Tibial artery (tissue), 4 donors: Measurements from ENCODE around the gene TNNT2.

Source experiments
- DNase-seq, 2 donors: peaks; one replicate each; pipeline ENCODE4 v3.0.0-alpha.2; 2019
- H3K27ac ChIP-seq, 2 donors: fragments of 200-600 bp; sonication (generic) in 1 of 2; 1 replicate in 1 of 2; 2 replicates in 1 of 2; pipeline ENCODE4 v1.5.1; 2018 to 2019; ENCODE audit warnings: mild to moderate bottlenecking in 1 of 2
- H3K27me3 ChIP-seq, 2 donors: fragments of 200-600 bp; sonication (generic) in 1 of 2; one replicate each; pipeline versions ENCODE4 v1.5.1 to v1.6.0; 2016 to 2019
- H3K36me3 ChIP-seq, 3 donors: fragments of 200-600 bp; sonication (generic) in 2 of 3; one replicate each; pipeline ENCODE4 v1.5.1; 2016 to 2019; ENCODE audit warnings: mild to moderate bottlenecking in 2 of 3
- H3K4me1 ChIP-seq, 4 donors: fragments of 200-600 bp; sonication (generic) in 2 of 4; 1 replicate in 3 of 4; 2 replicates in 1 of 4; pipeline ENCODE4 v1.5.1; 2016 to 2019
- H3K4me3 ChIP-seq, 2 donors: fragments of 200-600 bp; sonication (generic) in 1 of 2; 1 replicate in 1 of 2; 2 replicates in 1 of 2; pipeline ENCODE4 v1.5.1; 2018 to 2019; ENCODE audit warnings: mild to moderate bottlenecking in 2 of 2
- H3K9me3 ChIP-seq, 3 donors: fragments of 200-600 bp; sonication (generic) in 1 of 3; one replicate each; pipeline ENCODE4 v1.5.1; 2016 to 2019
- intact Hi-C: fragments of 100-400 bp; cut with DNase I; formaldehyde crosslinking; loops from one replicate; pipeline ENCODE4 v1.15.0; 2023; ENCODE audit warnings: low total_unique reads
- TF ChIP-seq, protein P1 (sequence below), 2 experiments: fragments of 200-600 bp in 1 of 2; fragments of 450-650 bp in 1 of 2; IDR thresholded peaks; one replicate each; pipeline ENCODE4 v1.5.1; 2017 to 2019; ENCODE audit warnings: antibody characterized with exemption in 2 of 2, mild to moderate bottlenecking in 1 of 2, moderate library complexity in 1 of 2

Gene TNNT2

DNA sequence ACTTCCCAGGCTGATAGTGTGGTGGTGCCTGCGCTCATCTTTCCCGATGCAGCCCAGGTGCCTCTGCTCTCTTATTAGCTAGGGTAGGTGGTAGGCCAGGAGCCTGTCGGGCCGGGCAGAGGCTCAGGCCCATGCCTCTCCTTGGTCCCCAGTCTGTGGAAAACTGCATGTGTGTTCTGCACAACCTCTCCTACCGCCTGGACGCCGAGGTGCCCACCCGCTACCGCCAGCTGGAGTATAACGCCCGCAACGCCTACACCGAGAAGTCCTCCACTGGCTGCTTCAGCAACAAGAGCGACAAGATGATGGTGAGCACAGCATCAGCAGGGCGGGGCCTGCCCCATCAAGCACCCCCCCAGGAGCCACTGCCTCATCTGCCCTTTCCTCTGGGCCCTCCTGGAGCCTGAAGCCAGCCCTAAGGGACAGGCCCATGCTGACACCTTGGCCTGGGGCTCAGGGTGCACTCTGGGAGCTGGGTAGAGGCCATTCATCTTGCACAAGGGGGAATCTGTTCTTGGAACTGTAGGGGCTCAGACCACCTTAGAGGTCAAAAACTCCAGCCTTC is 55.6 kb downstream of the TNNT2 start:
- Histone ChIP-seq H3K9me3 (no peaks in the 10 kb centered on the region), H3K27me3 (no peaks in the 10 kb centered on the region), H3K4me1 (no peaks in the 10 kb centered on the region), H3K4me3 (no peak overlapping the region), H3K27ac (no peak overlapping the region), H3K36me3 (peaks cover 0 to 41% (median 0%) of the 10 kb centered on the region in 3 donors)
- DNase-seq = no peak
- intact Hi-C loops = no loop called here
- TF ChIP-seq, protein P1, sequence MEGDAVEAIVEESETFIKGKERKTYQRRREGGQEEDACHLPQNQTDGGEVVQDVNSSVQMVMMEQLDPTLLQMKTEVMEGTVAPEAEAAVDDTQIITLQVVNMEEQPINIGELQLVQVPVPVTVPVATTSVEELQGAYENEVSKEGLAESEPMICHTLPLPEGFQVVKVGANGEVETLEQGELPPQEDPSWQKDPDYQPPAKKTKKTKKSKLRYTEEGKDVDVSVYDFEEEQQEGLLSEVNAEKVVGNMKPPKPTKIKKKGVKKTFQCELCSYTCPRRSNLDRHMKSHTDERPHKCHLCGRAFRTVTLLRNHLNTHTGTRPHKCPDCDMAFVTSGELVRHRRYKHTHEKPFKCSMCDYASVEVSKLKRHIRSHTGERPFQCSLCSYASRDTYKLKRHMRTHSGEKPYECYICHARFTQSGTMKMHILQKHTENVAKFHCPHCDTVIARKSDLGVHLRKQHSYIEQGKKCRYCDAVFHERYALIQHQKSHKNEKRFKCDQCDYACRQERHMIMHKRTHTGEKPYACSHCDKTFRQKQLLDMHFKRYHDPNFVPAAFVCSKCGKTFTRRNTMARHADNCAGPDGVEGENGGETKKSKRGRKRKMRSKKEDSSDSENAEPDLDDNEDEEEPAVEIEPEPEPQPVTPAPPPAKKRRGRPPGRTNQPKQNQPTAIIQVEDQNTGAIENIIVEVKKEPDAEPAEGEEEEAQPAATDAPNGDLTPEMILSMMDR (IDR thresholded peaks at IDR 0.05) = no peak

DNA sequence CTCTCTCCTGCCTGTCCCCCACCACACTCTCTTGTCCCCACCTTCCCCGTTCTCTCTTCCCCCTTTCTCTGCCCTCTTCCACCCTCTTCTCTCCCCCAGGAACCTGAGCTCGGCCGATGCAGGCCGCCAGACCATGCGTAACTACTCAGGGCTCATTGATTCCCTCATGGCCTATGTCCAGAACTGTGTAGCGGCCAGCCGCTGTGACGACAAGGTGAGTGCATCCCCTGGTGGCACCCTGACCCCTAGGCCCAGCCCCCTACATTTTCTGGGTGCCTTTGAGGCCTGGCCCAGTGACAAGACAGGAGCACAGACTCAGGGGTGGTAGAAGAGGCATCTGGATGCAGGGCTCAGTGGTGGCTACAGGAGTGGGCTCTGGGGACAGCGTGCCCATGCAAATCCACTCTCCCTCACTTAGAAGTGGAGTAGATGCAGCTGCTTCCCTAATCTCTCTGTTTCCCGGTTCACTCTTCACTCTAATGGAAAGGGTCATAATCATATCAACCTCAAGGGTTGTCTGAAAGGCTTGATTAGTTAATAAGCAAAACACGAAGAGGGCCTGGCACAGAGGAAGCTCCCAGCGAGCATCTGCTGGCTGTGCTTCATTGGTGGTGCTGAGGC is 57.2 kb downstream of the TNNT2 start:
- Histone ChIP-seq H3K4me1 (no peaks in the 10 kb centered on the region), H3K36me3 (peaks cover 0 to 33% (median 0%) of the 10 kb centered on the region in 3 donors), H3K27me3 (no peaks in the 10 kb centered on the region), H3K9me3 (no peaks in the 10 kb centered on the region), H3K27ac (no peak overlapping the region), H3K4me3 (no peak overlapping the region)
- DNase-seq = no peak
- intact Hi-C loops = no loop called here
- TF ChIP-seq, protein P1 (IDR thresholded peaks at IDR 0.05) = no peak

DNA sequence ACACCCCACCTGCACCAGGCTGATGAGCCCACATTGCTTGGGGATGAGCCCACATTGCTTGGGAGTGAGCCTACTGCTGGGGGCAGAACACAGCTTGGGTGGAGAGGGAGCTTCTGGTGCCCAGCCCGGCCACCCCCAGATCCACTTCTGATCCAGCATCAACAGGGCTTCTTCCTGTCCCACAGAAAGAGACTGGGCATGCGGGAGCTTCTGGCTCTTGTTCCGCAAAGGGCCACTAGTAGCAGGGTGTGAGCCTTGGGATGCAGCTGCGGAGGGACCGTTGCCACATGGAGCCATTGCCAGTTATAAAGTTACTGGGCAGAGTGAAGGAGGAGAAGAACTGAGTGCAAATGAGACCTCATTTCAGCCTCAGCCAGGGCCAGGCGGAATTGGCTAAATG is 57.8 kb downstream of the TNNT2 start:
- no peaks in the 10 kb centered on the region for H3K27me3 ChIP-seq
- DNase-seq = no peak
- H3K36me3 ChIP-seq = peaks cover 0 to 27% (median 0%) of the 10 kb centered on the region in 3 donors
- no peaks in the 10 kb centered on the region for H3K9me3 ChIP-seq
- TF ChIP-seq, protein P1 (IDR thresholded peaks at IDR 0.05) = no peak
- H3K27ac ChIP-seq = no peak overlapping the region
- no peaks in the 10 kb centered on the region for H3K4me1 ChIP-seq
- intact Hi-C loops = no loop called here
- H3K4me3 ChIP-seq = no peak overlapping the region

DNA sequence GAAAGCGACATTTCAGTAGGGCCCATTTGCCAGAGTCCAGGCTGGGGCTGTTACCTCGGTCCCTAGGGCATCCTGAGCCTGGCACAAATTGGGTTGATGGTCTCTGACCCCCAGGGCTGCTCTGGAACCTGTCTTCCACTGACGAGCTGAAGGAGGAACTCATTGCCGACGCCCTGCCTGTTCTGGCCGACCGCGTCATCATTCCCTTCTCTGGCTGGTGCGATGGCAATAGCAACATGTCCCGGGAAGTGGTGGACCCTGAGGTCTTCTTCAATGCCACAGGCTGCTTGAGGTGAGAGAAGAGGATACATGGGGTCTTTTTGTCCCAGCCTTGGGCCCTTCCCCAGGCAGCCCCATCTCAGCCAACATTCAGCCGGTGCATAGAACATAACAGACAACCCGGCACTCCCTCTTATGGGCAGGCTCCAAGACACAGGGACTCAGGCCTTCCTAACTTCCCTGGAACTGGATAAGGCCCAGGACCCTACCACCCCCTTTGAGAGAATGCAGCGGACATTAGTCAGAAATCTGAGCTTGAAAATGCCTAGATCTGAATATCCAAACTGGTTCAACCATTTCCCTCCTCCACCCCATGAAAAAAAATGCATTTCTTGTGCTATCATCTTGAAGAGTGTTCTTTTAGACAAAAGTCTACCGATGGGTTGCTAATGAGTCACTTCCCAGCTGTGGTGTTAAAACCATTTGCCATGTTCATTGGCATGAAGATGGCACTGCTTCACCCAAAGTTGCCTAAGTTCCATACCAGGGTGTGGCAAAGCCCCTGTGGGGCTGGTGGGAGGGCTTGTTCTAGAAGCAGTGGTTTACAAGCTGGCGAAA is 58.8 kb downstream of the TNNT2 start:
- intact Hi-C loops = no loop called here
- TF ChIP-seq, protein P1 (IDR thresholded peaks at IDR 0.05) = no peak
- Histone ChIP-seq H3K9me3 (no peaks in the 10 kb centered on the region), H3K36me3 (peaks cover 0 to 22% (median 0%) of the 10 kb centered on the region in 3 donors), H3K27me3 (no peaks in the 10 kb centered on the region), H3K4me3 (no peak overlapping the region), H3K27ac (no peak overlapping the region), H3K4me1 (no peaks in the 10 kb centered on the region)
- DNase-seq = no peak

DNA sequence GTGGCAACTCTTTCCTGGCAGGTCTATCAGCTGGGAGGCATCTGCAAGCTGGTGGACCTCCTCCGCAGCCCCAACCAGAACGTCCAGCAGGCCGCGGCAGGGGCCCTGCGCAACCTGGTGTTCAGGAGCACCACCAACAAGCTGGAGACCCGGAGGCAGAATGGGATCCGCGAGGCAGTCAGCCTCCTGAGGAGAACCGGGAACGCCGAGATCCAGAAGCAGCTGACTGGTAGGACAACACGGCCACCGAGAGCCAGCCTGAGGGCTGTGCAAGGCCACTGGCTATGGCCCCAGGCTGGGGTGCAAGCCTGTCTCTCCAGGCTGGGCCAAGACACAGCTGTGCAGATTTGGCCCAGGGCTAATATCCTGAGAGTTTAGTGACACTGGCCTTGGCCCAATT is 59.9 kb downstream of the TNNT2 start:
- DNase-seq = no peak
- intact Hi-C loops = no loop called here
- H3K27ac ChIP-seq = no peak overlapping the region
- H3K9me3 ChIP-seq = no peaks in the 10 kb centered on the region
- peaks cover 0 to 5% of the 10 kb centered on the region in 2 donors for H3K27me3 ChIP-seq
- H3K36me3 ChIP-seq = peaks cover 0 to 16% (median 0%) of the 10 kb centered on the region in 3 donors
- no peak overlapping the region for H3K4me3 ChIP-seq
- TF ChIP-seq, protein P1 (IDR thresholded peaks at IDR 0.05) = no peak
- H3K4me1 ChIP-seq = no peaks in the 10 kb centered on the region
